Measurements from ENCODE around the gene ZNF587B.
"Not testable (repeated sequence)": the region's sequence is repeated elsewhere in the genome, so short reads cannot be mapped to it uniquely, and the experiment has no call there.

ZNF587B gene

GRCh38 chr19:57869655-57870054, 39.6 kb downstream of the ZNF587B start:
- Histone ChIP-seq H3K9me3 (peaks cover 33% of the 10 kb centered on the region), H3K36me3 (replicated peaks) (peaks cover 34% of the 10 kb centered on the region)

GRCh38 chr19:57870225-57870624, 40.1 kb downstream of the ZNF587B start:
- Histone ChIP-seq H3K27me3 (ENCODE audit: low read depth) (no peaks in the 10 kb centered on the region), H3K36me3 (replicated peaks) (peaks cover 29% of the 10 kb centered on the region)
- in situ Hi-C loops (cut with MboI; ENCODE audit: low sequenced_read_pairs): no loop called here

More at GRCh38 chr19:57869655-57870054, 39.6 kb downstream of the ZNF587B start:
- DNase-seq (ENCODE audit: low spot score in 2 of 2); in situ Hi-C loops (cut with MboI; ENCODE audit: low sequenced_read_pairs); H3K4me3 ChIP-seq; H3K27me3 ChIP-seq (ENCODE audit: low read depth); H3K4me1 ChIP-seq: not testable (repeated sequence)

GRCh38 chr19:57872450-57872849, 42.4 kb downstream of the ZNF587B start:
- peaks cover 10% of the 10 kb centered on the region for H3K36me3 ChIP-seq (replicated peaks)
- H3K4me1 ChIP-seq: no peaks in the 10 kb centered on the region
- no peak overlapping the region for H3K4me3 ChIP-seq
- DNase-seq (ENCODE audit: low spot score in 2 of 2): no peak
- peaks cover 35% of the 10 kb centered on the region for H3K9me3 ChIP-seq
- in situ Hi-C loops (cut with MboI; ENCODE audit: low sequenced_read_pairs): no loop called here
- H3K27me3 ChIP-seq (ENCODE audit: low read depth): no peaks in the 10 kb centered on the region

More at GRCh38 chr19:57870225-57870624, 40.1 kb downstream of the ZNF587B start:
- no peak for DNase-seq (ENCODE audit: low spot score in 2 of 2)
- no peak overlapping the region for H3K4me3 ChIP-seq
- H3K4me1 ChIP-seq: no peaks in the 10 kb centered on the region
- peaks cover 33% of the 10 kb centered on the region for H3K9me3 ChIP-seq

- H3K27me3 ChIP-seq (ENCODE audit: low read depth); DNase-seq (ENCODE audit: low spot score in 2 of 2); H3K4me1 ChIP-seq; H3K36me3 ChIP-seq (replicated peaks); in situ Hi-C loops (cut with MboI; ENCODE audit: low sequenced_read_pairs); H3K4me3 ChIP-seq: not testable (repeated sequence)
- H3K9me3 ChIP-seq: peaks cover 27% of the 10 kb centered on the region
Measured at GRCh38 chr19:57873883-57874799, 44.0 kb downstream of the ZNF587B start.

GRCh38 chr19:57886046-57886445, 55.9 kb downstream of the ZNF587B start:
- no peak overlapping the region for H3K4me3 ChIP-seq

GRCh38 chr19:57887195-57887941, 57.3 kb downstream of the ZNF587B start:
- peak; percentile 79 to 98 for DNase-seq (ENCODE audit: low spot score in 2 of 2)
- no peaks in the 10 kb centered on the region for H3K27me3 ChIP-seq (ENCODE audit: low read depth)
- 0 out of 2 replicates have a peak, but pooled peaks cover 3% of the 10 kb centered on the region for H3K36me3 ChIP-seq (replicated peaks)
- peaks cover 16% of the 10 kb centered on the region for H3K4me1 ChIP-seq
- in situ Hi-C loops (cut with MboI; ENCODE audit: low sequenced_read_pairs): no loop called here
- H3K9me3 ChIP-seq: no peaks in the 10 kb centered on the region; the same call in 1 of the 2 replicates
- no peak overlapping the region for H3K4me3 ChIP-seq

More at GRCh38 chr19:57886046-57886445, 55.9 kb downstream of the ZNF587B start:
- in situ Hi-C loops (cut with MboI; ENCODE audit: low sequenced_read_pairs): no loop called here
- Histone ChIP-seq H3K4me1 (peaks cover 16% of the 10 kb centered on the region), H3K9me3 (no peaks in the 10 kb centered on the region; the same call in 1 of the 2 replicates), H3K27me3 (ENCODE audit: low read depth) (no peaks in the 10 kb centered on the region), H3K36me3 (replicated peaks) (0 out of 2 replicates have a peak, but pooled peaks cover 3% of the 10 kb centered on the region)
- DNase-seq (ENCODE audit: low spot score in 2 of 2): no peak

GRCh38 chr19:57888107-57888559, 58.0 kb downstream of the ZNF587B start:
- no peak overlapping the region for H3K4me3 ChIP-seq
- peak; percentile 18 to 37 for DNase-seq (ENCODE audit: low spot score in 2 of 2)
- H3K9me3 ChIP-seq: no peaks in the 10 kb centered on the region; the same call in 1 of the 2 replicates
- H3K36me3 ChIP-seq (replicated peaks): 0 out of 2 replicates have a peak, but pooled peaks cover 3% of the 10 kb centered on the region
- H3K27me3 ChIP-seq (ENCODE audit: low read depth): no peaks in the 10 kb centered on the region
- in situ Hi-C loops (cut with MboI; ENCODE audit: low sequenced_read_pairs): no loop called here
- H3K4me1 ChIP-seq: peaks cover 16% of the 10 kb centered on the region

- in situ Hi-C loops (cut with MboI; ENCODE audit: low sequenced_read_pairs): no loop called here
- H3K9me3 ChIP-seq: no peaks in the 10 kb centered on the region; the same call in 1 of the 2 replicates
- peak in 1 of 2 experiments; percentile 26 for DNase-seq (ENCODE audit: low spot score in 2 of 2)
- H3K36me3 ChIP-seq (replicated peaks): 0 out of 2 replicates have a peak, but pooled peaks cover 3% of the 10 kb centered on the region
- no peaks in the 10 kb centered on the region for H3K27me3 ChIP-seq (ENCODE audit: low read depth)
- peaks cover 16% of the 10 kb centered on the region for H3K4me1 ChIP-seq
- no peak within 1 kb of the TSS for H3K4me3 ChIP-seq
Measured at GRCh38 chr19:57888560-57889231, 58.6 kb downstream of the ZNF587B start, which contains the start of gene ZNF814. Gene ZNF814 (minus strand): TSS chr19:57889037. CDS start chr19:57888802, 235 bp downstream.

- H3K4me3 ChIP-seq; H3K36me3 ChIP-seq (replicated peaks); in situ Hi-C loops (cut with MboI; ENCODE audit: low sequenced_read_pairs); DNase-seq (ENCODE audit: low spot score in 2 of 2); H3K9me3 ChIP-seq; H3K27me3 ChIP-seq (ENCODE audit: low read depth): not testable (repeated sequence)
- H3K4me1 ChIP-seq: peaks cover 16% of the 10 kb centered on the region
Measured at GRCh38 chr19:57890706-57891105, 60.6 kb downstream of the ZNF587B start.

All from HAP-1 (cell line).